HG03175 (cell line): ENCODE data around the gene DACT2.
"Not testable (repeated sequence)": the region's sequence is repeated elsewhere in the genome, so short reads cannot be mapped to it uniquely, and the experiment has no call there.

ENCODE experiments used
- ATAC-seq: cut with Tn5 transposase; IDR thresholded peaks from one replicate; pipeline ENCODE4 v1.9.1; 2021; ENCODE audit warnings: mild to moderate bottlenecking, moderate library complexity; ENCODE audit not compliant: unreplicated experiment

Gene DACT2

GRCh38 chr6:168285456-168285855 is 34.1 kb downstream of the DACT2 start:
- ATAC-seq, result no peak

DNA sequence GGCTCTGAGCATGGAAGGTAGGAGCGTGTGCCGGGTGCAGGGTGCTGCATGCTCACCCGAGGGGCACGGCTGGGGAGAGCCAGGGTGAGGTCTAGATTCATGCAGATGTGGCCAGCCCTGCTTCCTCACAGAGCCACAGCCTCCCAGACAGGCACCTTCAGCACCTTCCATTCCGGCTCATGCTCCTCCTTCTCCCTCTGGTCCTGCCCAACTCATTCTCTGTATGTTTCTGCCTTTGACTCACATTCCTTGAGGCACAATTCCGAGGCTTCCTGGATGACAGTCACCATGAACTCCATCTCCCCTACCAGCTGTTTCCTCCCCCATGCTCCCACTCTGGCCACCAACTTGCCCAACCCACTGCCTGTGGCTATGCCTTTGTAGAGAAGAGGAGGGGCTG is 35.4 kb downstream of the DACT2 start:
- no peak for ATAC-seq

DNA sequence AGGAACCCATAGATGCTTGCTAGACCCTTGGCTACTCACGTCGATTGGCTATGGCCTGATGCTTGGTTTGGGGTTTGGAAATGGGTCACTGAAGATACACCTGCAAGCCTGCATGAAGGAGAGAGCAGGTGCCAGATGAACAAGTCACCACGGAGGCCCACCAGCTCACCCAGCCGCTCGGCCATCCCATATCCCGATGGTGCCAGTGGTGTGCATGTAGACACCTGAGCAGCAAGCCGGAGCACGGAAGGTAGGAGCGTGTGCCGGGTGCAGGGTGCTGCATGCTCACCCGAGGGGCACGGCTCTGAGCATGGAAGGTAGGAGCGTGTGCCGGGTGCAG is 35.9 kb downstream of the DACT2 start:
- no peak for ATAC-seq

DNA sequence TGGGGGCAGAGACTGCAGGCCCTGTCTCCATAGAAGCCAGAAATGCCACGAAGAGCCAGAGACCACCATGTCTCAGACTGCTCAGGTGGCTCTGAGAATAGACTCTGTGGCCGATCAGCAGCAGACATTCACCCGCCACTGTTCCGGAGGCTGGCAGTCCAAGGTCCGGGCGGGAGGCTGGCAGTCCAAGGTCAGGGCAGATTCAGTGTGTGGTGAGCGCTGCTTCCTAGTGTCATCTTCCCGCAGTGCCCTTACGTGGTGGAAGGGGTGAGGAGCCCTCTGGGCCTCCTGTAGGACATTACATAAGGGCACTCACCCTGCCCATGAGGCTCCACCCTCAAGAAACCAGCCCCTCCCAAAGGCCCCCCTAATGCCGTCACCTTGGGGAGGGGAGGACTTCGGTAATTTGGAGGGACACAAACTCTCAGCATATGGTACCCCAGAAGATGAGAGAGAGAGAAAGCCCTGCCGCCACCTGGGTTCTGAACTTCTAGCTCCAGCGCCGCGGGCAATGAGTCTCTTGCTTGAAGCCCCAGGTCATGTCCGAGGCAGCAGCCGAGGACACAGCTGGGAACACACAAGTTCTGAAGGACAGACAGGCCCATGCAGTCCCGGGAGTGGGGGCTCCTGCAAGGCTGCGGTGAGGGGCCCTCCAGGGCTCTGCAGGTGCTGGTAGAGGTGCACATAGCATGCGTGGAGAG is 36.4 kb downstream of the DACT2 start:
- ATAC-seq, result no peak

DNA sequence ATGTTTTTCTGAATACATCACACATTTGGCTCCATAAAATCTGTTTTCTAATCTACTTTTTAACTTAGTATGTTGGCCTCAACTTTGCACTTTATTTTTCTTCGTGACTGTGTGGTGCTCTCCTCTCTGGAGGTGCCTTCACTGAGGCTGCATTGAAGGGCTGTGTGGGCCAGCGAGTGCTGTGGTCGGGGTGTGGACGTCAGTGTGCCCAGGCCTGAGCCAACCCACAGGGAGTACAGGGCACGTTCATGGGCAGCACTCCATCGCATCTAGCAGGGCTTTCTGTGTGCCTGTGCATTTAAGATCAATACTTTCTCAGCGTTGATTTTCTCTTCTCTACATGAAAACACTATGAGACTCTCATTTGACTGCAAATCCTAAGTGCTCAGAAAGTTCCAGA is 37.8 kb downstream of the DACT2 start:
- ATAC-seq, result no peak

- ATAC-seq, result not testable (repeated sequence)
These were observed 38.3 kb downstream of the DACT2 start for GRCh38 chr6:168281314-168281713.

DNA sequence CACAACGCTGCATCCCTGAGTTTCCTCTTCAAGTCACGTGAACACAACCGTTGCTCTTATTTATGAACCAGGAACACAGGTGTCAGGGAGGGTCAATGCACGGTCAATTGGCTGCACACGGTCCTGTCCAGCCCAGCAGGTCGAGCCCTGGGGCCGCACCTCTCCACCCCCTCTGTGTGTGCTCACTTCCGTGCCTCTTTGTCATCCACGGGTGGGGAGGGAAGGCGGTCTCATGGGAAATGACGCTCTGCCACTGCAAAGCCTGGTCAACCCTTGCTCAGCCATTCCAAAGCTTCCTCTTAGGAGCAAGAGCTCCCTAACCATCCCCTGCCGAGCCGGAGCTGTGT is 38.7 kb downstream of the DACT2 start:
- no peak for ATAC-seq

DNA sequence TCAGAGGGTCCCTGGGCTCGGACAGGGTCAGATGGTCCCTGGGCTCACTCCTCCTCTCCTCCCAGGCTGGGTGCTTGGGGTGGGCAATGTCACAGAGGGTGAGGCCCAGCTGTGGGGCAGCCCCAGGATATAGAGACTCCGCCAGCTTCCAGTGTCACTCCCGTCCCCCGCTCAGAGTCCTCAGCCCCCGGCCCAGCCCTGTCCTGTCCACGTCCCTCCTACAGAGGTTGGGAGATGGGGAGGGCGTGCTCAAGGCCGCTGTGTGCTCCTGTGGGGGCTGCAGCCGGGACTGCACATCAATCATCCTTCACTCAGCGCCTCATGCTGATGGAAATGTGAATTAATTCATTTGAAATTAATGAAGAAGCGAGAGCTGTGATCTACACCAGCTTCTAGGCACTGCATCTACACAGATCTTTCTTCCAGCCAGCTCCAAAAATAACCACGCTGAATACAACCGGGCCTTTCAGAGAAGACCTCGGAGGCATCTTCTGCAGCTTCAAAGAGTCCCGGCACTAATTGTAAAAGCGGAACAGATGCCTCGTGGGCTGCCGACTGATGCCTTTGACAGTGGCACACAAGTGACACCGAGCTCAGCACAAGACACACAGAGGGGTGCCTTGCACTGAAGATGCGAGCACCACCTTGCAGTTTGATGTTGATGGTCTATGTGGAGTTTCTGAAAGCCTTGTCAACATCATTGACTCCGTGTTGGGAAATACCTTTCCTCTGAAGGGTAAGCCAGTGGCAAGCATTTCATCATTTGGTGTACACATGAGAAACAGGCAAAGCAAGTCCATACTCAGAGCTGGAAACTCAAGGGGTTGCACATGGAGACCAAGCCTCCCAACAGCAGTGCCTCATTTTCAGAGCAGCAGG is 39.3 kb downstream of the DACT2 start:
- no peak for ATAC-seq

DNA sequence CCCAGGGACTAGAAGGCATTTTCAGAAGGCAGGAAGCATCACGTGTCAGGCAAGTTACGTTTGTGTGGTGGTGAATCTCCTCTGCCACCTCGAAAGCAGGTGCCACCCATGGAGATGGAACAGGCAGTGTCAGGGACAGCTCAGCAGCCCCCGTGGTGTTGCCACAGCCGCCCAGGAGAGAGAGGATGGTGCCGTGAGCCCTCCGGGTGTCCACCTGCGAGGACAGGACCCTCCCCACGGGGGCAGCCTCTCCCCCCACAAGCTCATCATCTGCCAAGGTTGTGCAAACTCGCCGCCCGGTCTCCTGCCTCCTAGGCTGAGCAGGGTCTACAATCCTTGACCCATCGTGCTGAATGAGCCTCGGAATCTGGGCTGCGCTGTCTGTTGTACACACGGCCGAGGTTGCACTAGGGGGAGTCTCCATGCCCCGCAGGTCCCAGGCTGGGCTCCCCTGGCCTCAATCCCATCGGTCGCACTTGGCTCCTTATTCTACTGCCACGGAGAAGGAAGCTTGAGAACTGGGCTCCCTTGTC is 40.1 kb downstream of the DACT2 start:
- ATAC-seq, result no peak

DNA sequence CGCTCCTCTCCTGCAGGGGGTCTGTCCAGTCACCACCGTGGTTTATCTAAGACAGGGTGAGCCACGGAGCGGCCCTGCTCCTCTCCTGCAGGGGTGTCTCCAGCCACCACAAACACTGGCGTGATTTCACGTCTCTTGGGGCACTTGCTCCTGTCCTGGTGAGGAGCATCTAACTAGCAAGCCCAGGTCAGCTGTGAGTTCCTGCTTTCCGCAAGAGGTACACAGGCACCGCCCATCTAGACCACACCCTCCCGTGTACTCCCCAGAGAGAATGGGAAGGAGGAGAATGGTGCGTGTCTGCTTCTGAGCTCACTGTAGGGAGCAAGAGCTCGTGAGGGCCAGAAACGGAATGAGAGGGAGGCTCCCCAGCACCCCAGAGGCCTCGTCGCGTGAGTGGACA is 40.7 kb downstream of the DACT2 start:
- no peak for ATAC-seq

DNA sequence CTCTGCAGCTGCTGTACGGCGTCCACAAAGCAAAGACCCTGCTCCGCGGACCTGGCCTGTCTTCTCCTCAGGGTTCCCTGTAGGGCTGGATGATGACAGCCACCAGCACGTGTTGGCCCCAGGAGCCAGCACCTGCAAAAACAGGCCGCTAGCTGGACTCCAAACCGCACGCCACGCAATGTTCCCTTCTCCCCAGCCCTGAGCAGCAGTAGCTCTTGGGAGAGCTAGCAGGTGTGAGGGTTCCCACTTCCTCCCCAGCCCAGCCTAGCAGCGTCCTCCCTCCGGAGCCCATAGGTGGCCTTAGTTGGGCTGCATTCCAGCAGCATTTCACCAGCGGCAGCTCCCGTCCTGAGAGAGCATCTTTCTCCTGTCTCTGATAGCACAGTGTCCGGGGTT is 42.3 kb downstream of the DACT2 start:
- no peak for ATAC-seq

DNA sequence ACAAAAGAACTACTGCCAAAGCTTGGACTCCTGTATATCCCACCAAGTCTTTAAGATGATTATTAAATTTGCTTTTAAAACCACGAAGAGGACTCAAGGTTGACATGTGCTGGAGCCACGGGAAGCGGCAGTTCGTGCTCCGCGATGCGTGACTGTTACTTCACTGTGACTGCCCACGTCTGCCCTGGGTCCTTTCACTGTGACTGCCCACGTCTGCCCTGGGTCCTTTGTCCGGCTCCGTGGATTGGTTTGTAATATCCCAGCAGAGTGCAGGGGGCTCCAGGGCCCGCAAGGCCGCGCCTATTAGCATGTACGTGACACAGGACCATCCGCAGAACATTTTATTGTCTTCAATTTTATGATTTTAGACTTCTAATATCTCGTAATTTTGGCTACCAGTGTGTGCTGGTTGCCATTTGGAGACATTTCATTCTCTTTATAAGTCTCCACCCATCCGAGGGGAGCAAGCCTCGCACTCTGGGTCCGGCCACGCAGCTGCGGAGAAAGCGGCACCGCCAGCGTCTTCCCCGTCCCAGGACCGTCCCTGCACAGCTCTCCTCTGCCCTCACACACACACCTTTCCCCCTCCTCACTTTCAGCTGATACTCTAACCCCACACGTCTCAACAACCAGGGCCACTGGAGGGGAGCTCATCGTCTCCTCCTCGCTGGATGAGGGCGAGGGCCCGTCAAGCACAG is 42.9 kb downstream of the DACT2 start:
- no peak for ATAC-seq

GRCh38 chr6:168275168-168275567 is 44.4 kb downstream of the DACT2 start:
- ATAC-seq, result no peak

DNA sequence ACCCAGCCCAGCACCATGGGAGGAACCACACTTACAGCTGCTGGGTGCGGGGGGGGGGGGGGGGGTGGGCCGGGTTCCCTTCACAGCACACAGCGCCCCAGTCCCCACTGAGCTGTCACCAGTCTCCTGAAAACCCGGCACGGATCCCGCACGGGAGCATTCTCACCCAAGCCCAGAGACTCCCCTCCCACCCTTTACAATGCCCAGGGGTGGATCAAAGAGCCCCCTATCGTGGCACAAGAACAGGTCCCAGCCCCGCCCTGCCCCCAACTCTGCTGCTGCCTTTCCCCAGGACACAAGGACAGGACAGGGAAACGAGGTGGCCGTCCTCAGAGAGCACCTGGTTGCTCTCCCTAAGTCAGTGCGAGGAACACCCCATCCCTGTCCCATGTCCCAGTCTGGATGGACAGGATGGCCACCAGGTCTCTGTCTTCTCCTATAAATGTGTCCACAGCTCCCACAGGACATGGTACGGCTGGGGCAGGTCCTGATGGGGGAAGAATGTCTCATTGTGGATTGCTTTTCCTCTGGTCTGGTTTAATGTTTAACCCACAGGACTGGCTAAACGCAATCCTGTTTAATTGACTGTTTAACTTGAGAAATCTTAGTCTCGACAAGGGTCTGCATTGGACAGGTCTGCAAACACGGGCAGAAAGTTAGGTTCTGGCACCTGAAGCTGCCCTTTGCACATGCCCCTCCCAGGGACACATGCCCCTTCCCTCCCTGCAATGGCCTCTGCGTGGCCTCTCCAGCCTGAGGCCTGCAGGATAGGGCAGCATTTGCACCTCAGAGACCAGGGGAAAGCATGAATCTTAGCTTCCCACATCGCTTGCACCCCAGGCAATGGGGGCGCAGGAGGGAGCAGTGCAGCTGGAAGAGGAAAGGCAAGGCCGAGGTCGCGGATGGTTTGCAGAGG is 45.3 kb downstream of the DACT2 start:
- no peak for ATAC-seq

GRCh38 chr6:168273441-168274036 is 46.0 kb downstream of the DACT2 start:
- ATAC-seq, result no peak

DNA sequence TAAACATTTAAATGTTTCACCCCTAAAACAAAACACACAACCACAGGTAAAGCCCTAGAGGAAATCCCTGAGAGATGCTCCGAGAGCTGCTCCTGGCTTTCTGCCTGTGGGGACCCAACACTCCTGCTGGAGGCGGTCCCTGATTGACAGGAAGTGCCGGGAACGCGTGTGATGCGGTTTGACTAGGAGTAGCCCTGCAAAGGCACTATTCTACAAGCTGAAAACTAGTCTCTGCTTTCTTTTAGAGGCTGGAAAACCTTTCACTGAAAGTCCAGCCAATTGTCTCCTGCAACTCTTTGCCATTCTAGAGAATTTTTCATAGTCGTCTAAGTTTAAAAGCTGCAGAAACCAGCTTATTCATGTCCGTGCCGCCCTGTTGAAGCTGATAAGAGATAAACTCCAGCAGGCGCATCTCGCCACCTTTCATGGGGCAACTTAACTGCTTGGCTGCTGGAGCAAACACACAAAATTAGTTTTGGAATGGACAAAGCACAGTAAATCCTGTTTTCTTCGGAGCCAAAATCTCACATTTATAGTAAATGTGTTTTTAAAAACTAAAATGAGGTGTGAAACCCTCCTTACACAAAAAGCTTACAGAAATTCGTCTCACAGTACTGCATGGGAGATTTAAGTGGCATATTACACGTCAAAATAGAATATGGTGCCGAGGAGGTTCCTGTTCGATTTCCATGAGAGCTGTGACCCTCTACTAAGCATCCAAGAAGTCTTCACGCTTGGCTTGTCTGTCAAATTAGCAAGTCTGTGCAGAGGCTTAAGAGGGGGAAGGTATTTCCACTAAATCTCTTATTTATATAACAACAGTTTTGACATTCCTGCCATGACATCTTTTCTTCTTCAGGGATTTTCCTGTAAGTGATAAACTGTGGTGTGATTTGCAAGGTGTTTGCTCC is 46.9 kb downstream of the DACT2 start:
- no peak for ATAC-seq

- ATAC-seq, result no peak
These were observed 49.1 kb downstream of the DACT2 start for GRCh38 chr6:168270274-168271172.
